CD4-positive, alpha-beta T cell (primary cell): ENCODE measurements around the gene CASP9. TPM values are rescaled to one million over a fixed set of nuclear protein-coding genes. Genes with fewer than 3 reads are reported as not detected.

ENCODE experiments used
- ATAC-seq: fragments of 200-7000 bp; cut with Tn5 transposase; one replicate; pipeline ENCODE4 v1.10.0; 2022; ENCODE audit warnings: mild to moderate bottlenecking; ENCODE audit not compliant: poor library complexity
- CTCF ChIA-PET: fragments of 350-600 bp; sonication (Branson Sonifier 250); formaldehyde crosslinking; loops from one replicate; lab custom pipeline; 2021; ENCODE audit warnings: antibody characterized with exemption, inconsistent platforms; lab: Charles Lee
- POLR2A ChIA-PET: fragments of 350-600 bp; sonication (Branson Sonifier 250); formaldehyde crosslinking; loops from one replicate; lab custom pipeline; 2021; ENCODE audit warnings: antibody characterized with exemption, inconsistent platforms; lab: Charles Lee
- DNase-seq, 14 experiments: peaks; one replicate each; pipeline ENCODE4 v3.0.0-alpha.2; 2013 to 2020; ENCODE audit warnings: mixed read lengths in 2 of 14
- H3K27ac ChIP-seq, 2 donors: one replicate each; pipeline versions ENCODE4 v1.5.1 to v1.7.0; 2013; ENCODE audit warnings: low read length in 2 of 2, low read depth in 1 of 2, mild to moderate bottlenecking in 1 of 2
- H3K27me3 ChIP-seq, 2 experiments: 1 replicate in 1 of 2; 2 replicates in 1 of 2; pipeline versions ENCODE4 v1.6.1 to v1.7.0; 2013; ENCODE audit warnings: low read length in 2 of 2, control low read depth in 1 of 2, mild to moderate bottlenecking in 1 of 2, moderate library complexity in 1 of 2; ENCODE audit not compliant: insufficient read depth in 2 of 2, control insufficient read depth in 1 of 2
- H3K36me3 ChIP-seq: one replicate; pipeline ENCODE4 v1.6.1; 2013; ENCODE audit warnings: low read length, control low read depth; ENCODE audit not compliant: insufficient read depth
- H3K4me1 ChIP-seq: one replicate; pipeline ENCODE4 v1.6.1; 2013; ENCODE audit warnings: low read length, control low read depth; ENCODE audit not compliant: insufficient read depth
- H3K4me3 ChIP-seq: one replicate; pipeline ENCODE4 v1.5.1; 2013; ENCODE audit warnings: mild to moderate bottlenecking, low read length, moderate library complexity
- H3K9me3 ChIP-seq, 2 experiments: 1 replicate in 1 of 2; 2 replicates in 1 of 2; pipeline versions ENCODE4 v1.6.1 to v1.7.0; 2013; ENCODE audit warnings: low read length in 2 of 2, mild to moderate bottlenecking in 2 of 2, control low read depth in 1 of 2, moderate library complexity in 1 of 2; ENCODE audit not compliant: control insufficient read depth in 1 of 2, insufficient read depth in 1 of 2
- H3K27ac Mint-ChIP-seq: one replicate; pipeline ENCODE4 v1.8.0; 2020; ENCODE audit warnings: mixed read lengths
- H3K27me3 Mint-ChIP-seq: one replicate; pipeline ENCODE4 v1.8.0; 2021; ENCODE audit warnings: mixed read lengths
- H3K36me3 Mint-ChIP-seq: one replicate; pipeline ENCODE4 v1.8.0; 2021; ENCODE audit warnings: low read depth, mixed read lengths
- H3K4me1 Mint-ChIP-seq: one replicate; pipeline ENCODE4 v1.8.0; 2021; ENCODE audit warnings: low read depth, mixed read lengths
- H3K4me3 Mint-ChIP-seq: one replicate; pipeline ENCODE4 v1.8.0; 2020; ENCODE audit warnings: mild to moderate bottlenecking, mixed read lengths
- H3K9me3 Mint-ChIP-seq: one replicate; pipeline ENCODE4 v1.8.0; 2020; ENCODE audit warnings: mixed read lengths
- intact Hi-C, 2 experiments: fragments of 100-400 bp; cut with DNase I in 1 of 2; cut with micrococcal nuclease in 1 of 2; formaldehyde crosslinking; loops; one replicate each; pipeline versions ENCODE4 v1.15.1 to v1.9.0; 2023 to 2025; cut with DNase I, micrococcal nuclease
- total RNA-seq, 174 experiments: library from RNA in 2 of 174; stranded (reverse) in 2 of 174; gene quantifications; one replicate each; pipeline ENCODE4 v1.2.3 and lab custom pipeline; 2021 to 2026
- TF ChIP-seq, protein P1 (sequence below): fragments of 200-600 bp; IDR thresholded peaks from one replicate; pipeline ENCODE4 v1.8.0; 2022; ENCODE audit warnings: antibody characterized with exemption, mild to moderate bottlenecking

The CASP9 gene
- total RNA-seq, 2 experiments from 2014 or later = 15.7 to 18.0 TPM

DNA sequence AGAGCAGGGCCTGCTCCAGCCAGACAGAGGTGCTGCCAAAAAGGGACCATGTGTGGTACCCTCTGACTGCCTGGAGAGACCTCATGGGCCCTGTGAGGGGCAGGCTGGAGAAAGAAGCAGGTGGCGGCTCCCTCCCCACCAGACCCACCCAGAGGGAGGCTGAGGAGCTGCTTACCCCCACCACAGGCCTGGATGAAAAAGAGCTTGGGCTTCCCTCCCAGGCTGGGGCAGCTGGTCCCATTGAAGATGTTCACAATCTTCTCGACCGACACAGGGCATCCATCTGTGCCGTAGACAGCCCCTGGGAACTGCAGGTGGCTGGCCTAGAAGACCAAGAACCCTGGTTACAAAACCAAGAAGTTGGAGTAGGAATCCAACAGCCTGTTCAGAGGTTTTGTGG, 19.6 kb downstream of the CASP9 start:
- DNase-seq = no peak
- peaks cover 35% of the 10 kb centered on the region for H3K36me3 ChIP-seq
- no peaks in the 10 kb centered on the region for H3K4me1 Mint-ChIP-seq
- no peak overlapping the region for H3K27ac ChIP-seq
- H3K27ac Mint-ChIP-seq = no peak overlapping the region
- ATAC-seq = no peak
- ChIA-PET CTCF (no interaction called here), POLR2A (no interaction called here)
- no peaks in the 10 kb centered on the region for H3K27me3 Mint-ChIP-seq
- H3K36me3 Mint-ChIP-seq = peaks cover 38% of the 10 kb centered on the region
- H3K9me3 Mint-ChIP-seq = no peaks in the 10 kb centered on the region
- no peaks in the 10 kb centered on the region for H3K27me3 ChIP-seq
- no peaks in the 10 kb centered on the region for H3K4me1 ChIP-seq
- intact Hi-C loops = loop anchor here in 1 of 2 experiments (5.0 kb wide), 1 partner anchor 182 kb away; no protein-coding TSS in a partner anchor
- TF ChIP-seq, protein P1, sequence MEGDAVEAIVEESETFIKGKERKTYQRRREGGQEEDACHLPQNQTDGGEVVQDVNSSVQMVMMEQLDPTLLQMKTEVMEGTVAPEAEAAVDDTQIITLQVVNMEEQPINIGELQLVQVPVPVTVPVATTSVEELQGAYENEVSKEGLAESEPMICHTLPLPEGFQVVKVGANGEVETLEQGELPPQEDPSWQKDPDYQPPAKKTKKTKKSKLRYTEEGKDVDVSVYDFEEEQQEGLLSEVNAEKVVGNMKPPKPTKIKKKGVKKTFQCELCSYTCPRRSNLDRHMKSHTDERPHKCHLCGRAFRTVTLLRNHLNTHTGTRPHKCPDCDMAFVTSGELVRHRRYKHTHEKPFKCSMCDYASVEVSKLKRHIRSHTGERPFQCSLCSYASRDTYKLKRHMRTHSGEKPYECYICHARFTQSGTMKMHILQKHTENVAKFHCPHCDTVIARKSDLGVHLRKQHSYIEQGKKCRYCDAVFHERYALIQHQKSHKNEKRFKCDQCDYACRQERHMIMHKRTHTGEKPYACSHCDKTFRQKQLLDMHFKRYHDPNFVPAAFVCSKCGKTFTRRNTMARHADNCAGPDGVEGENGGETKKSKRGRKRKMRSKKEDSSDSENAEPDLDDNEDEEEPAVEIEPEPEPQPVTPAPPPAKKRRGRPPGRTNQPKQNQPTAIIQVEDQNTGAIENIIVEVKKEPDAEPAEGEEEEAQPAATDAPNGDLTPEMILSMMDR = no peak
- H3K4me3 Mint-ChIP-seq = no peak overlapping the region
- no peak overlapping the region for H3K4me3 ChIP-seq
- H3K9me3 ChIP-seq = no peaks in the 10 kb centered on the region

DNA sequence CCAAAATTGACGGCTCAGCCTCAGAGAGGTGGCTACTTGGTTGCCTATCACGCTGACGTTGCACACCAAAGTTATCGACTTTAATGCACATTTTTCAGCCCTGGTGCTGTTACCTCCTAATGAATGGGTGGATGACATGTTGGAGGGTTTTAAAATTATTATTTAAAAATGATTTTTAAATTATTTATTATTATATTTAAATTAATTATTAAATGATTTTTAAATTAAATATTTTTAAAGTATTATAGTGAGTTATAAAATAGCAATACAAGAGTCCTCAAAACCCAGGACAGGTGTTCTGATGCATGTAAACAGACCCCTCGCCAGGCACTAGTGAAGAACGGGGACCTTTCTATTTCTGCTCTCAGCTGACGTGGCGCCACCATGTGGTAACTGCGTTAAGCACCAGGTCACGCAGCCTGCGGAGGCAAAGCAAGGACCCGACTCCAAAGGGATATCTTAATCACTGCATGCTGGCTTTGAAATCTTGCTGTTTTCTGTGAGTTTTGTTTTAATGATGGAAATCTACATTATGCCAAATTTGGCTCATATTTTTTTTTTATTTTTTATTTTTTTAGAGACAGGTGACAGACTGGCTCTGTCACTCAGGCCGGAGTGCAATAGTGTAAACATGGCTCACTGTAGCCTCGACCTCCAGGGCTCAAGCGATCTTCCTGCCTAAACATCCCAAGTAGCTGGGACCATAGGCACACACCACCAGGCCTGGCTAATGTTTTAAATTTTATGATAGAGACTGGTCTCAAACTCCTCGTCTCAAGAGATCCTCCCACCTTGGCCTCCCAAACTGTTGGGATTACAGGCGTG, 22.6 kb downstream of the CASP9 start:
- Mint-ChIP-seq H3K9me3 (no peaks in the 10 kb centered on the region), H3K27ac (no peak overlapping the region), H3K4me1 (no peaks in the 10 kb centered on the region), H3K36me3 (peaks cover 47% of the 10 kb centered on the region), H3K4me3 (no peak overlapping the region), H3K27me3 (no peaks in the 10 kb centered on the region)
- Histone ChIP-seq H3K27me3 (no peaks in the 10 kb centered on the region), H3K4me1 (no peaks in the 10 kb centered on the region), H3K9me3 (no peaks in the 10 kb centered on the region), H3K27ac (no peak overlapping the region), H3K4me3 (no peak overlapping the region), H3K36me3 (peaks cover 27% of the 10 kb centered on the region)
- TF ChIP-seq, protein P1 = peak; percentile 52
- intact Hi-C loops = loop anchor here in 1 of 2 experiments (5.0 kb wide), 1 partner anchor 179 kb away; no protein-coding TSS in a partner anchor
- peak in 13 of 14 experiments; percentile 12 to 66 (median 41) for DNase-seq
- POLR2A ChIA-PET = no interaction called here
- ATAC-seq = peak; percentile 61
- CTCF ChIA-PET = interaction anchor here (0.9 to 1.3 kb wide), 3 partner anchors 11 to 70 kb away, joined by 3 read pairs; no protein-coding TSS in a partner anchor

DNA sequence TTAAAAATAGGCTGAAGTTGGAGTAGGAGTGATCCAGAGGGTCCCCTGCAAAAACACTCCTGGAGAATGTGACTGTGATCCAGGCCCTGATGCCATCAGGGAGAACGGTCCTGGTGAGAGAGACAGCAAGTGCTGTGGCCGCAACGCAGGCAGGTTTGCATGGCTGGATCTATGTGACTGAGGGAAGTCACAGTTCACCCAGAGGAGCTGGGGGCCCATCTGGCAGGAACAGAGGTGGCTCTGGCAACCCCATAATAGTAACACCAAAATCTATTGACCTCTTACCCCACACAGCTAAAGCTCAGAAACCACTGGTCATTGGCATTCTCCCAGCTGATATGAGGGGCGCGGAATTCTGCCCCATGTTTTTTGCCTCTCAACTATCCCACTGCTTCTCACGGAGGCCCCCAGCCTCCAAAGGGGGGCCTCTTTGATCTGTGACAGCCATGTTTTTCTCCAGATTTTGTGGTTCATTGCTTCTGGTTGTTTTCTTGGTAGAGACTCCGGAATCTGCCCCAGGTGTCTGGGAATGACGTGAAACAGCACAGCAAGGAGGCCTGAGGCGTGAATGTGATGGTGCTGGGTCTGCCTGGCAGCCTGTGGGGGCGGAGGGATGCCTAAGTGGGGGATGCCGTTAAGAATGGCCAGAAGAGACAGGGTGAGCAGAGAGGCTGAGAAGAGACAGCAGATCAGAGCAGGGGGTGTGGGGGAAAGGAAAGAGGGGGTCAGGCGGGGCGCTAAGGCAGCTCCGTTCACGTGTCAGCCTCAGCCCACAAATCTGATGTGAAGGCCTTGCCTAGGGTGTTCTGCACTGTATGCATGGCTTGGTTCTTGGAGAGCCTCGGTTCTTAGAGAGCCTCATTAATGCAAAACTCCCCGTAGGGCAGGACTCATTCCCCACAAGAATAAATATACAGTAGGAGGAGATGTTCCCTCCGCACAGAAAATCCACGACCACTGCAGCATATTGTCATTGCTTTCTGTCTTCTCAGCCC, 23.5 kb downstream of the CASP9 start:
- no peaks in the 10 kb centered on the region for H3K27me3 Mint-ChIP-seq
- no peaks in the 10 kb centered on the region for H3K4me1 Mint-ChIP-seq
- TF ChIP-seq, protein P1 = no peak
- no peak overlapping the region for H3K4me3 Mint-ChIP-seq
- ATAC-seq (no peak), DNase-seq (no peak)
- peaks cover 56% of the 10 kb centered on the region for H3K36me3 Mint-ChIP-seq
- no peak overlapping the region for H3K4me3 ChIP-seq
- no peak overlapping the region for H3K27ac ChIP-seq
- H3K9me3 Mint-ChIP-seq = no peaks in the 10 kb centered on the region
- ChIA-PET POLR2A (no interaction called here), CTCF (interaction anchor here (0.9 to 1.3 kb wide), 3 partner anchors 10 to 69 kb away, joined by 3 read pairs; no protein-coding TSS in a partner anchor)
- no peaks in the 10 kb centered on the region for H3K9me3 ChIP-seq
- intact Hi-C loops = loop anchor here in 1 of 2 experiments (5.0 kb wide), 1 partner anchor 178 kb away; no protein-coding TSS in a partner anchor
- no peak overlapping the region for H3K27ac Mint-ChIP-seq
- H3K4me1 ChIP-seq = no peaks in the 10 kb centered on the region
- H3K27me3 ChIP-seq = no peaks in the 10 kb centered on the region
- H3K36me3 ChIP-seq = peaks cover 22% of the 10 kb centered on the region
